ENCODE results near the gene RHEB. TPM values are rescaled to one million over a fixed set of nuclear protein-coding genes. Genes with fewer than 3 reads are reported as not detected.
A peak's percentile ranks its signal among the peaks of the same experiment; 100 is the strongest.

Gene RHEB
- total RNA-seq, 1 experiment from 2014 or later: 123 TPM

DNA sequence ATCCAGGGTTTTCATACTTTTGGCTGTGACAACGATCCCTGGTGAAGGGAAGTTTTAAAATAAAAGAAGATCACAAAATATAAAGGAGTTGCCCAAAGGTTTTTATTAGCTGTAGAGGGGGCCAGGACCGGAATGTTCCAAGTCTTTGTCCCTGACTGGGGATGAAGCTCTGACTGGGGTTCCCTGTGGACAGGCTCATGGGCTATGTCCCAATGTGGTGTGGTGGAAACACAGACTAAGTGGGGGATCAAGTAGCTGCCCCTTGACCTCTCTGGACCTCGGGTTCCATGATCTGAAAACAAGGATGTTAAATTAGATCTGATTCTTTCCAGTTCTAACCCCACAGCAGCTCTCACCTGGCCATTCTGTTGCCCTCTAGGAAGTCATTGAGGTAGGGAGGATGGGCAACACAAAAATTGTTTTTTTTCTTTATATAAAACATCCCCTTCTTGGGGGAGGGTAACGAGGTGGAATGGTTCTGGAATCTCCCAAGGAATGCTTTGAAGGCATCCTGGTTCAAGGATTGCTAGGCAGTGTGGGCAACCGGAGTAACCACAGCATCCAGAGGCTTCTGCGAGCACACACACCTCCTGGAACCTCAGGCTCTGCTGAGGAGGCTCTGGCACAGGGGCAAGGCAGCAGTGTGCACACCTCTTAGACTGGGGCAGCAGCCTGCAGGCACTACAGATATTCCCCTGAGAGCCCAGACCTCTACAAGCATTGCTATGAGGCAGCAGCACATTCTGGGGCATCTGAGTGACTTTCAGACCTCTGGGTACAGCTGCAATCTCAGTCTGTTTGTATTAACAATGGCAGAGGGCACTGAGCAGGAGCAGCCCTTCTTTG lies 58.4 kb downstream of the RHEB start:
- no peak overlapping the region for H3K27ac Mint-ChIP-seq (ENCODE audit: unreplicated experiment)
- intact Hi-C loops (cut with micrococcal nuclease; ENCODE audit: unreplicated experiment): loop anchor here (5.0 to 10.0 kb wide), 2 partner anchors 53 to 296 kb away; partner anchors contain the start of gene RHEB
- BruUV-seq (replicated peaks): no TSS peak
- H3K4me1 Mint-ChIP-seq (ENCODE audit: low read depth, unreplicated experiment): peaks cover 20% of the 10 kb centered on the region
- no peak for DNase-seq
- peaks cover 11% of the 10 kb centered on the region for H3K9me3 Mint-ChIP-seq (ENCODE audit: low read depth, unreplicated experiment)
- no peak overlapping the region for H3K4me3 Mint-ChIP-seq (ENCODE audit: low read depth, unreplicated experiment)
- CTCF ChIA-PET: interaction anchor here (0.5 kb wide), 1 partner anchor 9 kb away, joined by 3 read pairs; no protein-coding TSS in a partner anchor
- TF ChIP-seq, protein P1, sequence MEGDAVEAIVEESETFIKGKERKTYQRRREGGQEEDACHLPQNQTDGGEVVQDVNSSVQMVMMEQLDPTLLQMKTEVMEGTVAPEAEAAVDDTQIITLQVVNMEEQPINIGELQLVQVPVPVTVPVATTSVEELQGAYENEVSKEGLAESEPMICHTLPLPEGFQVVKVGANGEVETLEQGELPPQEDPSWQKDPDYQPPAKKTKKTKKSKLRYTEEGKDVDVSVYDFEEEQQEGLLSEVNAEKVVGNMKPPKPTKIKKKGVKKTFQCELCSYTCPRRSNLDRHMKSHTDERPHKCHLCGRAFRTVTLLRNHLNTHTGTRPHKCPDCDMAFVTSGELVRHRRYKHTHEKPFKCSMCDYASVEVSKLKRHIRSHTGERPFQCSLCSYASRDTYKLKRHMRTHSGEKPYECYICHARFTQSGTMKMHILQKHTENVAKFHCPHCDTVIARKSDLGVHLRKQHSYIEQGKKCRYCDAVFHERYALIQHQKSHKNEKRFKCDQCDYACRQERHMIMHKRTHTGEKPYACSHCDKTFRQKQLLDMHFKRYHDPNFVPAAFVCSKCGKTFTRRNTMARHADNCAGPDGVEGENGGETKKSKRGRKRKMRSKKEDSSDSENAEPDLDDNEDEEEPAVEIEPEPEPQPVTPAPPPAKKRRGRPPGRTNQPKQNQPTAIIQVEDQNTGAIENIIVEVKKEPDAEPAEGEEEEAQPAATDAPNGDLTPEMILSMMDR (IDR thresholded peaks at IDR 0.05; ENCODE audit: unreplicated experiment): no peak
- H3K27me3 Mint-ChIP-seq (ENCODE audit: unreplicated experiment): no peaks in the 10 kb centered on the region
- peaks cover 35% of the 10 kb centered on the region for H3K36me3 Mint-ChIP-seq (ENCODE audit: insufficient read depth, unreplicated experiment)

DNA sequence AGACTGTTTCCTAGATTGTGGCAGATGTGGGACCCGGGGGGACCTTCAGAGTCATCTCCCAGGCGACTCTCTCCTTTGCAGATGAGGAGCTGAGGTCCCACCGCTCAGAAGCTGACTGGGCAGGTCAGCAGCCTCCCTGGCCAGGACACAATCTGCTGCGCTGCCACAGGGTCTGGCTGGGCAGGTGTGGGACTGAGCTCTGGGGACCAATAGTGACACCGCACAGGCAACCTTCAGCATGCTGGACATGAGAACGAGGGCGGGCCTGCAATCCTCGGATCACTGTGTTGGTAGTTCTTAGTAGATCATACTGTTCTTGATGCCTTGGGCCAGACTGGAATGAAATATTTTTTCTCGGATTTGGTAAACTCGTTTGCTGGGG lies 59.2 kb downstream of the RHEB start:
- no TSS peak for BruUV-seq (replicated peaks)
- peak overlapping the region; percentile 50 for H3K27ac Mint-ChIP-seq (ENCODE audit: unreplicated experiment)
- H3K27me3 Mint-ChIP-seq (ENCODE audit: unreplicated experiment): no peaks in the 10 kb centered on the region
- no peak for DNase-seq
- peak overlapping the region; percentile 53 for H3K4me3 Mint-ChIP-seq (ENCODE audit: low read depth, unreplicated experiment)
- H3K9me3 Mint-ChIP-seq (ENCODE audit: low read depth, unreplicated experiment): peaks cover 11% of the 10 kb centered on the region
- CTCF ChIA-PET: interaction anchor here (0.5 to 1.2 kb wide), 4 partner anchors 8 to 160 kb away, joined by 3 to 4 read pairs (median 3); no protein-coding TSS in a partner anchor
- H3K4me1 Mint-ChIP-seq (ENCODE audit: low read depth, unreplicated experiment): peaks cover 20% of the 10 kb centered on the region
- TF ChIP-seq, protein P1 (IDR thresholded peaks at IDR 0.05; ENCODE audit: unreplicated experiment): no peak
- intact Hi-C loops (cut with micrococcal nuclease; ENCODE audit: unreplicated experiment): loop anchor here (5.0 to 10.0 kb wide), 2 partner anchors 54 to 297 kb away; partner anchors contain the start of gene RHEB
- peaks cover 31% of the 10 kb centered on the region for H3K36me3 Mint-ChIP-seq (ENCODE audit: insufficient read depth, unreplicated experiment)

DNA sequence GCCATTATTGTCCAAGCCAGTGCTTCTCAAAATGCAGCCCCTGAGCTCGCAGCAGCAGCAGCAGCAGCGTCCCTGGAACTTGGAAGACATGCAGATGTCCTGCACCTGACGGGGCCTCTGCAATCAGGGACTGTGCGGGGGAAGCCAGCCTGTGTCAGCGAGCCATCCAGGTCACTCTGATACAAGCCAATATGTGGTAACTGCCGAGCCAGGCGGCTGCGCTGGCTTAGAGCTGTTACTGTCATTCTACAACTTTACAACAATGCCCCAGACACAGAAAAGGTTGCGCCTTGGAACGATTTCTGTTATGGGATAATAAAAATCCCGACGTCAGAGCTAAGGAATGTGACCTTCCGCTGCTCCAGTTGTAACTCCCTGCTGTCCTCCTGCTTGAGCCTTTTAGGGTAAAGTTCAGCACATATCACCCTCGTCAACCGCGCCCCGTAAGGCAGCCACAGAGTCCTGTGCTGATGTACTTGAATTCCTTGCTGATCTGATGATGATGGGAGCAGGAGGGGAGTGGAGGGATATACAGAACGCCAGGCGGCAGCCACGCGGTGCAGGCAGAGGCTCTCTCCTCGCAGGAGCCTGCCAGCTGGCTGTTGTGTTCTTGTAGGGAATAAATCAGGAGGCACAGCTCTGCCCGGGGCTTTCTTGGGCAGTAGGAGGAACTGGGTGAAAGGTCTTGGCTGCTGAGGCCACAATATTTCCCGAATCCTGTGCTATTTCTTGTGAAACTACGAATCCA lies 59.8 kb downstream of the RHEB start:
- no TSS peak for BruUV-seq (replicated peaks)
- H3K27me3 Mint-ChIP-seq (ENCODE audit: unreplicated experiment): no peaks in the 10 kb centered on the region
- intact Hi-C loops (cut with micrococcal nuclease; ENCODE audit: unreplicated experiment): loop anchor here (5.0 to 10.0 kb wide), 2 partner anchors 55 to 297 kb away; partner anchors contain the start of gene RHEB
- H3K27ac Mint-ChIP-seq (ENCODE audit: unreplicated experiment): peak overlapping the region; percentile 50
- peaks cover 20% of the 10 kb centered on the region for H3K4me1 Mint-ChIP-seq (ENCODE audit: low read depth, unreplicated experiment)
- CTCF ChIA-PET: interaction anchor here (0.7 to 1.2 kb wide), 4 partner anchors 12 to 161 kb away, joined by 3 to 4 read pairs (median 3); no protein-coding TSS in a partner anchor
- H3K4me3 Mint-ChIP-seq (ENCODE audit: low read depth, unreplicated experiment): peak overlapping the region; percentile 53
- peaks cover 11% of the 10 kb centered on the region for H3K9me3 Mint-ChIP-seq (ENCODE audit: low read depth, unreplicated experiment)
- peak; percentile 51 for DNase-seq
- TF ChIP-seq, protein P1 (IDR thresholded peaks at IDR 0.05; ENCODE audit: unreplicated experiment): no peak
- peaks cover 31% of the 10 kb centered on the region for H3K36me3 Mint-ChIP-seq (ENCODE audit: insufficient read depth, unreplicated experiment)

GRCh38 chr7:151457534-151457933 lies 62.2 kb downstream of the RHEB start:
- Mint-ChIP-seq H3K4me3 (ENCODE audit: low read depth, unreplicated experiment) (no peak overlapping the region), H3K27ac (ENCODE audit: unreplicated experiment) (no peak overlapping the region), H3K36me3 (ENCODE audit: insufficient read depth, unreplicated experiment) (peaks cover 17% of the 10 kb centered on the region), H3K4me1 (ENCODE audit: low read depth, unreplicated experiment) (peaks cover 20% of the 10 kb centered on the region), H3K9me3 (ENCODE audit: low read depth, unreplicated experiment) (no peaks in the 10 kb centered on the region), H3K27me3 (ENCODE audit: unreplicated experiment) (peaks cover 10% of the 10 kb centered on the region)
- CTCF ChIA-PET: no interaction called here
- intact Hi-C loops (cut with micrococcal nuclease; ENCODE audit: unreplicated experiment): no loop called here
- TF ChIP-seq, protein P1 (IDR thresholded peaks at IDR 0.05; ENCODE audit: unreplicated experiment): no peak
- DNase-seq: no peak
- no TSS peak for BruUV-seq (replicated peaks)
